Measurements from ENCODE around the gene ZNF639.

GRCh38 chr3:179281825-179282224 lies 41.0 kb upstream of the ZNF639 start:
- no peak for TF ChIP-seq POLR2A (IDR thresholded peaks at IDR 0.05)
- TF ChIP-seq, protein P1, sequence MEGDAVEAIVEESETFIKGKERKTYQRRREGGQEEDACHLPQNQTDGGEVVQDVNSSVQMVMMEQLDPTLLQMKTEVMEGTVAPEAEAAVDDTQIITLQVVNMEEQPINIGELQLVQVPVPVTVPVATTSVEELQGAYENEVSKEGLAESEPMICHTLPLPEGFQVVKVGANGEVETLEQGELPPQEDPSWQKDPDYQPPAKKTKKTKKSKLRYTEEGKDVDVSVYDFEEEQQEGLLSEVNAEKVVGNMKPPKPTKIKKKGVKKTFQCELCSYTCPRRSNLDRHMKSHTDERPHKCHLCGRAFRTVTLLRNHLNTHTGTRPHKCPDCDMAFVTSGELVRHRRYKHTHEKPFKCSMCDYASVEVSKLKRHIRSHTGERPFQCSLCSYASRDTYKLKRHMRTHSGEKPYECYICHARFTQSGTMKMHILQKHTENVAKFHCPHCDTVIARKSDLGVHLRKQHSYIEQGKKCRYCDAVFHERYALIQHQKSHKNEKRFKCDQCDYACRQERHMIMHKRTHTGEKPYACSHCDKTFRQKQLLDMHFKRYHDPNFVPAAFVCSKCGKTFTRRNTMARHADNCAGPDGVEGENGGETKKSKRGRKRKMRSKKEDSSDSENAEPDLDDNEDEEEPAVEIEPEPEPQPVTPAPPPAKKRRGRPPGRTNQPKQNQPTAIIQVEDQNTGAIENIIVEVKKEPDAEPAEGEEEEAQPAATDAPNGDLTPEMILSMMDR (IDR thresholded peaks at IDR 0.05), result no peak

Measured in right lobe of liver (tissue), 4 donors.